ENCODE data around the gene CD300LF. TPM values are rescaled to one million over a fixed set of nuclear protein-coding genes. Genes with fewer than 3 reads are reported as not detected.

The CD300LF gene
- total RNA-seq, 1 experiment from 2014 or later, result not detected

- Histone ChIP-seq H2AFZ (ENCODE audit: low read length) (no peak overlapping the region), H4K20me1 (ENCODE audit: insufficient read depth, low read depth, low read length) (peaks cover 1% of the 10 kb centered on the region; the same call in 1 of the 2 replicates), H3K4me1 (ENCODE audit: low read length) (peaks cover 11% of the 10 kb centered on the region), H3K27me3 (ENCODE audit: low read length) (no peaks in the 10 kb centered on the region), H3K9me3 (ENCODE audit: low read length) (no peaks in the 10 kb centered on the region), H3K4me2 (ENCODE audit: low read depth, low read length, poor library complexity, severe bottlenecking) (no peak overlapping the region), H3K79me2 (ENCODE audit: low read length) (peaks cover 8% of the 10 kb centered on the region), H3K9me2 (replicated peaks; ENCODE audit: insufficient read depth, low read length) (no peaks in the 10 kb centered on the region), H3K4me3 (ENCODE audit: low read length) (no peak overlapping the region), H3K36me3 (ENCODE audit: insufficient read depth, low read length) (no peaks in the 10 kb centered on the region), H3K9ac (ENCODE audit: low read length) (no peak overlapping the region), H3K27ac (ENCODE audit: low read length) (no peak overlapping the region)
- no peak for DNase-seq
Observed at GRCh38 chr17:74744349-74744713, 31.6 kb upstream of the CD300LF start.

- no peak overlapping the region for H2AFZ ChIP-seq (ENCODE audit: low read length)
- H3K4me3 ChIP-seq (ENCODE audit: low read length), result no peak overlapping the region
- H3K4me1 ChIP-seq (ENCODE audit: low read length), result peaks cover 11% of the 10 kb centered on the region
- peaks cover 2% of the 10 kb centered on the region for H3K79me2 ChIP-seq (ENCODE audit: low read length)
- no peak for DNase-seq
- H3K9ac ChIP-seq (ENCODE audit: low read length), result no peak overlapping the region
- H4K20me1 ChIP-seq (ENCODE audit: insufficient read depth, low read depth, low read length), result no peaks in the 10 kb centered on the region
- H3K4me2 ChIP-seq (ENCODE audit: low read depth, low read length, poor library complexity, severe bottlenecking), result no peak overlapping the region
- no peaks in the 10 kb centered on the region for H3K27me3 ChIP-seq (ENCODE audit: low read length)
- no peaks in the 10 kb centered on the region for H3K36me3 ChIP-seq (ENCODE audit: insufficient read depth, low read length)
- no peak overlapping the region for H3K27ac ChIP-seq (ENCODE audit: low read length)
- no peaks in the 10 kb centered on the region for H3K9me2 ChIP-seq (replicated peaks; ENCODE audit: insufficient read depth, low read length)
- no peaks in the 10 kb centered on the region for H3K9me3 ChIP-seq (ENCODE audit: low read length)
Observed at GRCh38 chr17:74743755-74744154, 31.0 kb upstream of the CD300LF start.

GRCh38 chr17:74742978-74743545, 30.3 kb upstream of the CD300LF start:
- H3K27ac ChIP-seq (ENCODE audit: low read length), result no peak overlapping the region
- H3K4me2 ChIP-seq (ENCODE audit: low read depth, low read length, poor library complexity, severe bottlenecking), result no peak overlapping the region
- no peak for DNase-seq
- no peaks in the 10 kb centered on the region for H3K9me3 ChIP-seq (ENCODE audit: low read length)
- no peaks in the 10 kb centered on the region for H3K79me2 ChIP-seq (ENCODE audit: low read length)
- no peak overlapping the region for H2AFZ ChIP-seq (ENCODE audit: low read length)
- H4K20me1 ChIP-seq (ENCODE audit: insufficient read depth, low read depth, low read length), result no peaks in the 10 kb centered on the region
- no peaks in the 10 kb centered on the region for H3K27me3 ChIP-seq (ENCODE audit: low read length)
- no peaks in the 10 kb centered on the region for H3K9me2 ChIP-seq (replicated peaks; ENCODE audit: insufficient read depth, low read length)
- peaks cover 11% of the 10 kb centered on the region for H3K4me1 ChIP-seq (ENCODE audit: low read length)
- no peaks in the 10 kb centered on the region for H3K36me3 ChIP-seq (ENCODE audit: insufficient read depth, low read length)
- no peak overlapping the region for H3K4me3 ChIP-seq (ENCODE audit: low read length)
- H3K9ac ChIP-seq (ENCODE audit: low read length), result no peak overlapping the region

- no peaks in the 10 kb centered on the region for H3K9me3 ChIP-seq (ENCODE audit: low read length)
- no peaks in the 10 kb centered on the region for H3K79me2 ChIP-seq (ENCODE audit: low read length)
- H3K4me3 ChIP-seq (ENCODE audit: low read length), result no peak overlapping the region
- H3K4me2 ChIP-seq (ENCODE audit: low read depth, low read length, poor library complexity, severe bottlenecking), result no peak overlapping the region
- H4K20me1 ChIP-seq (ENCODE audit: insufficient read depth, low read depth, low read length), result no peaks in the 10 kb centered on the region
- peaks cover 2% of the 10 kb centered on the region; the same call in 1 of the 2 replicates for H3K27me3 ChIP-seq (ENCODE audit: low read length)
- no peak overlapping the region for H3K27ac ChIP-seq (ENCODE audit: low read length)
- no peak overlapping the region for H3K9ac ChIP-seq (ENCODE audit: low read length)
- H2AFZ ChIP-seq (ENCODE audit: low read length), result no peak overlapping the region
- no peaks in the 10 kb centered on the region for H3K9me2 ChIP-seq (replicated peaks; ENCODE audit: insufficient read depth, low read length)
- DNase-seq, result no peak
- no peaks in the 10 kb centered on the region for H3K36me3 ChIP-seq (ENCODE audit: insufficient read depth, low read length)
- H3K4me1 ChIP-seq (ENCODE audit: low read length), result peaks cover 14% of the 10 kb centered on the region
Observed at GRCh38 chr17:74742153-74742515, 29.4 kb upstream of the CD300LF start.

- Histone ChIP-seq H3K27ac (ENCODE audit: low read length) (no peak overlapping the region), H3K4me1 (ENCODE audit: low read length) (peaks cover 23% of the 10 kb centered on the region), H3K9ac (ENCODE audit: low read length) (no peak overlapping the region), H3K36me3 (ENCODE audit: insufficient read depth, low read length) (no peaks in the 10 kb centered on the region), H3K9me2 (replicated peaks; ENCODE audit: insufficient read depth, low read length) (no peaks in the 10 kb centered on the region), H3K79me2 (ENCODE audit: low read length) (no peaks in the 10 kb centered on the region), H2AFZ (ENCODE audit: low read length) (no peak overlapping the region), H4K20me1 (ENCODE audit: insufficient read depth, low read depth, low read length) (no peaks in the 10 kb centered on the region), H3K4me3 (ENCODE audit: low read length) (no peak overlapping the region), H3K27me3 (ENCODE audit: low read length) (peaks cover 2% of the 10 kb centered on the region; the same call in 1 of the 2 replicates), H3K9me3 (ENCODE audit: low read length) (no peaks in the 10 kb centered on the region), H3K4me2 (ENCODE audit: low read depth, low read length, poor library complexity, severe bottlenecking) (no peak overlapping the region)
- no peak for DNase-seq
Observed at GRCh38 chr17:74740641-74741387, 28.1 kb upstream of the CD300LF start.

- Histone ChIP-seq H3K4me2 (ENCODE audit: low read depth, low read length, poor library complexity, severe bottlenecking) (no peak overlapping the region), H3K4me1 (ENCODE audit: low read length) (peaks cover 23% of the 10 kb centered on the region), H3K9me3 (ENCODE audit: low read length) (no peaks in the 10 kb centered on the region), H3K4me3 (ENCODE audit: low read length) (no peak overlapping the region), H4K20me1 (ENCODE audit: insufficient read depth, low read depth, low read length) (no peaks in the 10 kb centered on the region), H2AFZ (ENCODE audit: low read length) (no peak overlapping the region), H3K36me3 (ENCODE audit: insufficient read depth, low read length) (no peaks in the 10 kb centered on the region), H3K79me2 (ENCODE audit: low read length) (no peaks in the 10 kb centered on the region), H3K27me3 (ENCODE audit: low read length) (peaks cover 2% of the 10 kb centered on the region; the same call in 1 of the 2 replicates), H3K27ac (ENCODE audit: low read length) (no peak overlapping the region), H3K9ac (ENCODE audit: low read length) (no peak overlapping the region), H3K9me2 (replicated peaks; ENCODE audit: insufficient read depth, low read length) (no peaks in the 10 kb centered on the region)
- no peak for DNase-seq
Observed at GRCh38 chr17:74740173-74740572, 27.4 kb upstream of the CD300LF start.

- DNase-seq, result no peak
- peaks cover 2% of the 10 kb centered on the region; the same call in 1 of the 2 replicates for H3K27me3 ChIP-seq (ENCODE audit: low read length)
- H3K4me3 ChIP-seq (ENCODE audit: low read length), result no peak overlapping the region
- no peaks in the 10 kb centered on the region for H3K79me2 ChIP-seq (ENCODE audit: low read length)
- H4K20me1 ChIP-seq (ENCODE audit: insufficient read depth, low read depth, low read length), result no peaks in the 10 kb centered on the region
- H3K9me2 ChIP-seq (replicated peaks; ENCODE audit: insufficient read depth, low read length), result no peaks in the 10 kb centered on the region
- H3K4me2 ChIP-seq (ENCODE audit: low read depth, low read length, poor library complexity, severe bottlenecking), result no peak overlapping the region
- H3K9me3 ChIP-seq (ENCODE audit: low read length), result no peaks in the 10 kb centered on the region
- H2AFZ ChIP-seq (ENCODE audit: low read length), result no peak overlapping the region
- peaks cover 23% of the 10 kb centered on the region for H3K4me1 ChIP-seq (ENCODE audit: low read length)
- no peaks in the 10 kb centered on the region for H3K36me3 ChIP-seq (ENCODE audit: insufficient read depth, low read length)
- no peak overlapping the region for H3K9ac ChIP-seq (ENCODE audit: low read length)
- H3K27ac ChIP-seq (ENCODE audit: low read length), result no peak overlapping the region
Observed at GRCh38 chr17:74739227-74739831, 26.6 kb upstream of the CD300LF start.
